ENCODE results near the gene GBP7. TPM values are rescaled to one million over a fixed set of nuclear protein-coding genes. Genes with fewer than 3 reads are reported as not detected.

The GBP7 gene
- total RNA-seq, 1 donor from 2014 or later, result not detected

DNA sequence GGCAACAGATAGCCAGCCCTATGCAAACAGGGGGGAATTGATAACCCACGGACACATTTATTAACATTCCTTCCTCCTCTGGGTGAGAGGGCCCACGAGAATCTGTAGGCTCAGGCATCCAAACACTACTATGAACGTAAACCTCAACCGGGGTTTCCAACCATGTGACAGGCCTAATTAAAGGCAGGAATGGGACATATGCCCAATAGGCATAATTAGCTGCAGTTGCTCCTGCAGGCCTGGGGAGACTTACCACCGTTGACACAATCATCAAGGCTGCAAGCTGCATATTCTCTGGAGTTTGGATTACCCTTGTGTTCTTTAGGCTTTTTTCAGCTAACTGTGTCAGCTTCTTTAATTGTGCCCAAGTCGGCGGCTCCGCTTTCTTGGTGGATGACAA, 88.6 kb downstream of the GBP7 start:
- Mint-ChIP-seq H3K27me3 (ENCODE audit: unreplicated experiment) (no peaks in the 10 kb centered on the region), H3K4me1 (ENCODE audit: low read depth, unreplicated experiment) (no peaks in the 10 kb centered on the region), H3K9me3 (ENCODE audit: unreplicated experiment) (no peaks in the 10 kb centered on the region), H3K4me3 (ENCODE audit: unreplicated experiment) (no peak overlapping the region), H3K27ac (ENCODE audit: unreplicated experiment) (no peak overlapping the region), H3K36me3 (ENCODE audit: unreplicated experiment) (no peaks in the 10 kb centered on the region)
- TF ChIP-seq CTCF (IDR thresholded peaks at IDR 0.05; ENCODE audit: partially characterized antibody, unreplicated experiment), result no peak
- no peak for DNase-seq

GRCh38 chr1:89085781-89086180, 90.0 kb downstream of the GBP7 start:
- Mint-ChIP-seq H3K36me3 (ENCODE audit: unreplicated experiment) (no peaks in the 10 kb centered on the region), H3K4me3 (ENCODE audit: unreplicated experiment) (no peak overlapping the region), H3K4me1 (ENCODE audit: low read depth, unreplicated experiment) (no peaks in the 10 kb centered on the region), H3K27ac (ENCODE audit: unreplicated experiment) (no peak overlapping the region), H3K27me3 (ENCODE audit: unreplicated experiment) (no peaks in the 10 kb centered on the region), H3K9me3 (ENCODE audit: unreplicated experiment) (no peaks in the 10 kb centered on the region)
- TF ChIP-seq CTCF (IDR thresholded peaks at IDR 0.05; ENCODE audit: partially characterized antibody, unreplicated experiment), result no peak
- DNase-seq, result no peak

Other genes with a start within 250 kb of the GBP7 start
- 25.0 TPM for gene KYAT3, start 183.4 kb downstream of the GBP7 start, total RNA-seq (ENCODE audit: unreplicated experiment)
- 12.7 TPM for gene RBMXL1, start 183.4 kb downstream of the GBP7 start, total RNA-seq (ENCODE audit: unreplicated experiment)
- not detected for gene GBP3, start 153.1 kb downstream of the GBP7 start, total RNA-seq (ENCODE audit: unreplicated experiment)
- not detected for gene GBP1, start 110.8 kb downstream of the GBP7 start, total RNA-seq (ENCODE audit: unreplicated experiment)
- gene GBP2, start 49.9 kb downstream of the GBP7 start, total RNA-seq (ENCODE audit: unreplicated experiment), result not detected
- gene GBP4, start 22.9 kb upstream of the GBP7 start, total RNA-seq (ENCODE audit: unreplicated experiment), result not detected
- gene GBP5, start 96.9 kb upstream of the GBP7 start, total RNA-seq (ENCODE audit: unreplicated experiment), result not detected
- gene GBP6, start 188.1 kb upstream of the GBP7 start, total RNA-seq (ENCODE audit: unreplicated experiment), result not detected